Stimulated activated naive CD4-positive, alpha-beta T cell treated with Interleukin-2 at 50 U/mL for 16 hours (primary cell): ENCODE data around the gene KCND2.
"Not testable (repeated sequence)": the region's sequence is repeated elsewhere in the genome, so short reads cannot be mapped to it uniquely, and the experiment has no call there.

Source experiments
- DNase-seq: peaks from one replicate; lab custom pipeline; 2025; lab: John Stamatoyannopoulos, UW

Gene KCND2

DNA sequence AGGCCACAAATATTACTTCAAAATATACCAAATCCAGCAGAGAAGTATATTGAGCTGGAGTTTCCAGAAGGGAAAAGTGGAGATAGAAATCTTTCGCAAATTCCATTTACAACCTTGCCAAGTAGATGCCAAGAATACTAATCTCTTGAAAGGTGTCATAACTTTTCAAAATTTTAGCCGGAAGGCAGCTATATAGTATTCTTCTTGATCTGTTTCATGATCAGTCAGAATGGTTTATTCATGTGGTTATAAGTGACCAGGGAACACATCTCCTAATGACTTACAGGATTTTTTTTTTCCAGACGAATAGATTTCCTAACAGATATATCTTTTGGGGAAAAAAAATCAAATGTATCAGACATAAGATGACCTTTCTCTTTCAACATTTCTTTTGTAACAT lies 314.3 kb downstream of the KCND2 start:
- DNase-seq, result no peak

DNA sequence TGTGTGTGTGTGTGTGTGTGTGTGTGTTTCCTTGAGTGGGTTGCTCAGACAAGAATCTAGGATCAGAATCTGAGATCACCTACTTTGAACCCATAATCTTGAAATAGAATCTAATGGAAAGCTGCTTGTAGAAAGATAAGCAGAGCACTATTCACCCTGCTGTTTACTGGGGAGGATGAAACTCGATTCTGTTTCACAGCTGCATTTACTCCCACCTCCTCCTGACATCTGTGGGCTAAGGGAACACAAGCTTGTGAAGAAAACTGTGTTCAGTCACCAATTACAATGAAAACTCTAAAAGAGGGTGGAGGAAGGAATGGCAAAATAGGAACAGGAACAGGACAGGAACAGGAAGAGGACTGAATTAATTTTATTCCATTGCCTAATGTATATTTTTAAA lies 315.4 kb downstream of the KCND2 start:
- no peak for DNase-seq

DNA sequence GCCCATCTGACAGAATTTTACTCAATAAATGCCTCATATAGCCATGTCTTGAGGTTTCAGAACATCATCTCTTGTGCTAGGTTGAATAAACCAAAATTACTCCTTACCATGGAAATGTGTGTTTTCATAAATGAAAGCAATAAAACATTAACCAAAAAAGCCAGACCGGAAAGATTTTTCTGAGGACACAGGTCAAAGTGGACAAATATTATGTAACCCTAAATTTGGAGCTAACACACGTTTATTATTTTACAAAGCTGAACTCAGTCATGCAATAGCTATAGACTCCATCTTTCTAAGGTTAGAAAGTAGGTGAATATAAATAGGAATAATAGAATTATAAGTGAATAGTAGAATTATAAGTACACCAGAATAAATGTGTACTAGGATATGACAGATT lies 315.9 kb downstream of the KCND2 start:
- DNase-seq, result no peak

GRCh38 chr7:120600607-120601006 lies 327.6 kb downstream of the KCND2 start:
- DNase-seq, result no peak

- DNase-seq, result no peak
These were observed 330.4 kb downstream of the KCND2 start for GRCh38 chr7:120603366-120603765.

GRCh38 chr7:120609136-120609753 lies 336.3 kb downstream of the KCND2 start:
- DNase-seq, result no peak

DNA sequence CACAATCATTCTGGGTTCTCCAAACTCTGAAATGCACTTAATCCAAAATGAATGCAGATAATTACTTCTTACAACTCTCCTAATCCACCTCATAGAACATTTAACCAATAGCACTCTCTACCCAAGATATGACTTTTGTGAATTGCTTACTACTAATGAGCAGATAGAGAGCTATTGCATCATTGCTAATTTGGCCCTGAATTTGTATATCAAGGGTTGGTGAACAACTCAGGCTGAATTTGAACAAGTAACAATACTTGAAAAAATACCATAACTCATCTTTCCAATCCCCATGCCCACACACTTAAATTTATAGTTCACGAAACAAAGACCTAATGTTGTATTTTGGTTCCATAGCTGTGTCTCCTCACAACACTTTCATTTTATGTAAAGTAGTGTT lies 339.0 kb downstream of the KCND2 start:
- no peak for DNase-seq

DNA sequence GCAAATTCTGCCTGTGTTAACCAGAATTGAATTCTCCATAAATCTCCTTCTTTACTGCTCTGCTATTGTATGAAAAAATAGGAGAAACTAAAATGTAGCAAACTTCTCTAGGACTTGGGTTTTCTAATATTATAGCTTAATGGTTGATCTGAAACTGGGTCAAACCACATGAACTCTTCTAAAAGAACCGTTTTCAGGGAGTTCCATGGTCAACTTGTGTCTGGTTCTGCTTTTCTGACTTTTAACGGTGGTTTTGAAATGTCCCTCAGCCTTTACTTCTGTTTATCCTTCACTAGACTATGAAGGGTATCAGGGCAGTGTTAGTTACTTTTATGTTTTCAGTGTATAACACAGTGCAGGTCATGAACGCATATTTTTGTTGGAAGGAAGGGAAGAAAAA lies 342.7 kb downstream of the KCND2 start:
- no peak for DNase-seq

- DNase-seq, result no peak
These were observed 344.3 kb downstream of the KCND2 start for GRCh38 chr7:120617275-120617674.

DNA sequence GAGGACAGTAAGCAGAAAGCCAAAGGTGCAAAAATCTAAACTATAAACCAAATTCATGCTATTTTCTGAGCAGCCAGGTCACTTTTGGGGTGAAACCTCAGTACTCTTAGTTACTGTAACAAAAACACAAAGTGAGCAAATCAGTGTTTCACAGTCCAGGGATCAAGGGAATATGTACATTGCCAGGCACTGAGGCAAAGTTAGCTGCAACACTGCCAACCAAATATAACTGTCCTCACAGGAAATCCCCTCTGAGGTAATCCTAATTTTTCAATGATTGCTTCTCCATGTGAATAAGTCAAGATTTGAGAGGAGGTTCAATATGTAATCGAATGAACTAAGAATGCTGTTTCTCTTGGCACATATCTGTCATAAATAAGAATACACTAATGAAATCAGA lies 355.3 kb downstream of the KCND2 start:
- no peak for DNase-seq

DNA sequence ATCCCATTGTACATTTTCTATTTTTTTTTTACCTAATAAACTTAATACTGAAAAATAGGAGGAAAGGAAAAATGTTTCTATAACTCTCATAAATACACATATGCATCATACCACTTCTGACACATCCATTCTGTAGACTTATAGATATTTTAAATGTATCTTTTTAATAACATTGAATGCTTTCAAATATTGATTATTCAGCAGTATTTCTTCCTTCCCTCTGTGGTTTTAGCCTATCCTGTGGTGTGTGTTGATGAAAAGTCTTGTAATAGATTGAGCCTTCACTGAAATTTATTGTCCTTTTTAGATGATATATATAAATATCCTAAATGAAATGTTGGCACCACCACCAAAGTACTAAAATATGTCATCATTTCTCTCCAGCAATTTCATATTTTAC lies 366.9 kb downstream of the KCND2 start:
- no peak for DNase-seq

GRCh38 chr7:120645966-120646365 lies 373.0 kb downstream of the KCND2 start:
- no peak for DNase-seq

GRCh38 chr7:120654241-120654640 lies 381.3 kb downstream of the KCND2 start:
- no peak for DNase-seq

DNA sequence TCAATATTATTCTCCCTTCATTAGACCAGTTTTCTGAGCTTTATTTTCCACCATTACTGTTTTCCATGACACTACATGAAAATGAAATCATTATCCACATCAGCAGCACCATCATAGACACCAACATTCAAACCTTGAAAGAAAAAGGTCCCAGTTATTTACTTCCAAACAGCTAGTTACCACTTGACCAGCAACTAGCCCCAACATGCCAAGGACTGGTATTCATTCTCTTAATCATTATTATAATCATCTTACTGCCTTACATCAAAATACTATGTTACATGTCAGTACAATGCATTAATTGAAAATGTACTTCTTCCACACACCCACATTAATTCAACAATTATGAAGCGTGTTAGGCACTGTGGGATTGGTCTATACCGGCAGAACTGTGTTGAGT lies 385.5 kb downstream of the KCND2 start:
- DNase-seq, result no peak

DNA sequence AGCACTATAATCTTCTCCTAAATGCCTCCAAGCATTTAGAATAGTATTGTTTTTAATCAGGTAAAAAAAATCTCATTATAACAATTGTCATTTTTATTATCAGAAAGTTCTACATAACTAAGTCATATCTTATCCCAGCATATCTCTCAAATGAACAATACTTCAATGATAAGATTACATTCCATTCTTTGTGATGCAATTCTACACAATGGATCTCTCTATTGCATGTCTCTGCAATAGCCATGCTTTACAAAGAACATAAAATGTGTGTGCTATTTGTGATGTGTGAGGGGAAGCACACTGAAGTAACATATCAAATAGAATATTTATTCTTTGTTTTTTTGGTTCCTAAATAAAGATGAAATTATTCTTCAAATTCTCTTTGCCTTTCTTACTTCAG lies 389.3 kb downstream of the KCND2 start:
- DNase-seq, result no peak

- DNase-seq, result no peak
These were observed 392.1 kb downstream of the KCND2 start for GRCh38 chr7:120665068-120665467.

GRCh38 chr7:120675076-120675475 lies 402.1 kb downstream of the KCND2 start:
- no peak for DNase-seq

GRCh38 chr7:120677535-120677934 lies 404.6 kb downstream of the KCND2 start:
- DNase-seq, result no peak

GRCh38 chr7:120680985-120681384 lies 408.0 kb downstream of the KCND2 start:
- DNase-seq, result no peak

GRCh38 chr7:120684463-120684862 lies 411.5 kb downstream of the KCND2 start:
- no peak for DNase-seq

DNA sequence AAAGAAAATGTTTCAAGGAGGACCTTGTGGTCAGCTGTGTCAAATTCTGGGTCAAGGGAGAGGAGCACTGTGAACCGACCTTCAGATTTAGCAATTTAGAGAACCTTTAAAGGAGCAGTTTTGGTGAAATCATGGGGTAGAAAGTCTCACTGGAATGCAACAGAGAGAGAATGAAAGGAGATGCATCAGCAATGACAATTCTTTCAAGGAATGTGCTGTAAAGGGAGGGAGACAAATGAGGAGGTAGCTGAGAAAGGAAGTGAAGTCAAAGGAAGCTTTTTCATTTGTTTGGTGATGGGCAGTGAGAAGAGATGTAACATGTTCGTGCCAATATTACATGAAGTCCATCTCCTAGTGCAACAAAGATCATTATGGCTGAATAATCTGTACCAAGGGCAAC lies 418.9 kb downstream of the KCND2 start:
- no peak for DNase-seq

- DNase-seq, result no peak
These were observed 422.9 kb downstream of the KCND2 start for GRCh38 chr7:120695848-120696247.

- DNase-seq, result no peak
These were observed 427.8 kb downstream of the KCND2 start for GRCh38 chr7:120700796-120701195.

DNA sequence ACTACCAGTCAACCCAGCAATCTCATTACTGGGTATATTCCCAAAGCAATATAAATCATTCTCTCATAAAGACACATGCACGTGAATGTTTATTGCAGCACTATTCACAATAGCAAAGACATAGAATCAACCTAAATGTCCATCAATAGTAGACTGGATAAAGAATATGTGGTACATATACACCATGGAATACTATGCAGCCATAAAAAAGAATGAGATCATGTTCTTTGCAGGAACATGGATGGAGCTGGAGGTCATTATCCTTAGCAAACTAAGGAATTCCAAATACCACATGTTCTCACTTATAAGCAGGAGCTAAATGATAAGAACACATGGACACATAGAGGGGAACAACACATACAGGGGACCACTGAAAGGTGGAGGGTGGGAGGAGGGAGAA lies 429.4 kb downstream of the KCND2 start:
- not testable (repeated sequence) for DNase-seq
